GM12891 (cell line): Measurements from ENCODE around the gene CMTR1.

Experiments
- POLR2A ChIP-seq: IDR thresholded peaks from 2 replicates; pipeline ENCODE4 v1.6.1; 2011; ENCODE audit warnings: low read depth, low read length, control low read depth
- POLR2AphosphoS5 ChIP-seq: IDR thresholded peaks from 2 replicates; pipeline ENCODE4 v1.6.1; 2011; ENCODE audit warnings: low read depth, low read length, control low read depth
- POU2F2 ChIP-seq: IDR thresholded peaks from 2 replicates; pipeline ENCODE4 v1.6.1; 2011; ENCODE audit warnings: low read depth, mild to moderate bottlenecking, control low read depth, low read length, moderate library complexity
- SPI1 ChIP-seq: IDR thresholded peaks from 2 replicates; pipeline ENCODE4 v1.6.1; 2011; ENCODE audit warnings: low read depth, low read length, control low read depth
- TAF1 ChIP-seq: IDR thresholded peaks from 2 replicates; pipeline ENCODE4 v1.6.1; 2011; ENCODE audit warnings: low read depth, low read length, control low read depth

DNA sequence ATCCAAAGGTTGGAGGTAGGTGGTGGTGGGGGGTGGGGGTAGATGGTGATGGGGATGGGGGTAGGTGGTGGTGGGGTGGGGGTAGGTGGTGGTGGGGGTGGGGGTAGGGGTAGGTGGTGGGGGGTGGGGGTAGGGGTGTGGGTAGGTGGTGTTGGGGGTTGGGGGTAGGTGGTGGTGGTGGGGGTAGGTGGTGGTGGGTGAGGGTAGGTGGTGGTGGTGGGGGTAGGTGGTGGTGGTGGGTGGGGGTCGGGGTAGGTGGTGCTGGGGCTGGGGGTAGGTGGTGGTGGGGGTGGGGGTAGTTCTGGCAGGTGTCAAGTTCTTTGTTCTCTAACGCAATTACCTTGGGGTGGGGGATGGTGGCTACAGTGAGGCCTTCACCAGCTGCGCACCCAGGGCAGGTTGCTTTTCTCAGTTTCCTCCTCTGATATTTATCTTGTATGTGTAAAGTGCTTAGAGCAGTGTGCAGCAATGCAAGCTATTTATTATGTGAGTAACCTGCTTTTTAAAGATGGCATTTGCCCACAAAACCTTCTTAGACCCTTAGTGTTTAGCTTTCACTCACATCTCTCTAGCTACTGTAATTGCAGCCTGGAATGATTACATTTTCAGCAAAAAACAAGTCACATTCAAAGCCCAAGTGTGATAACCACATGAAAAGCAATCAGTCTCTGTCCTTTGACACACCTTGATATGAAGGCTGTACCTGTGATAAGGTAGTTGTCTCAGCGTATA is 74.8 kb downstream of the CMTR1 start:
- TF ChIP-seq POLR2A (no peak), SPI1 (no peak), TAF1 (no peak), POLR2AphosphoS5 (no peak), POU2F2 (no peak)
